ENCODE measurements around the gene SMTN.

SMTN gene

DNA sequence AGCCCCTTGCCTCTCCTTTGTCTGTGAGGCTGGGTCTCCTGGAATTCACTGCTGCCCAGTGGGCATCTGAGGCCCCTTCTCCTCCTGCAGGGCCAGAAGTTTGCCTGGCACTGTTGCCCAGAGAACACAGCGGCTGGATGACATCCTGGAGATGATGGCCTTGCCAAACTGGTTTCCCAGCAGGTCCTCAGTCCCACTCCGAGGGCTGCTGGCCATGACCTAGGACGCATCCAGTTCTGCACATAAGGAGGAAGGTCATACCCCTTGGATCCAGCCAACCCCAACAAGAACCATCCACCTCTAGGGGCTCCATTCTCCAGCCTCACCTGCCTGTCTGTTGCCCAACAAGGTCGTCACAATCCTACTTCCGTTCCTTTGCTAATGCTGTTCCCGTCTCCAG, 3.4 kb upstream of the SMTN start:
- TF ChIP-seq MAX (IDR thresholded peaks at IDR 0.05) (no peak), TCF12 (IDR thresholded peaks at IDR 0.05; ENCODE audit: low read depth) (no peak), YY1 (IDR thresholded peaks at IDR 0.05; ENCODE audit: low read depth) (no peak), CREB1 (IDR thresholded peaks at IDR 0.05; ENCODE audit: low read depth) (no peak), EGR1 (IDR thresholded peaks at IDR 0.05) (no peak), TAF1 (IDR thresholded peaks at IDR 0.05; ENCODE audit: low read depth) (no peak), CEBPB (IDR thresholded peaks at IDR 0.05) (no peak)
- TF ChIP-seq, protein P1, sequence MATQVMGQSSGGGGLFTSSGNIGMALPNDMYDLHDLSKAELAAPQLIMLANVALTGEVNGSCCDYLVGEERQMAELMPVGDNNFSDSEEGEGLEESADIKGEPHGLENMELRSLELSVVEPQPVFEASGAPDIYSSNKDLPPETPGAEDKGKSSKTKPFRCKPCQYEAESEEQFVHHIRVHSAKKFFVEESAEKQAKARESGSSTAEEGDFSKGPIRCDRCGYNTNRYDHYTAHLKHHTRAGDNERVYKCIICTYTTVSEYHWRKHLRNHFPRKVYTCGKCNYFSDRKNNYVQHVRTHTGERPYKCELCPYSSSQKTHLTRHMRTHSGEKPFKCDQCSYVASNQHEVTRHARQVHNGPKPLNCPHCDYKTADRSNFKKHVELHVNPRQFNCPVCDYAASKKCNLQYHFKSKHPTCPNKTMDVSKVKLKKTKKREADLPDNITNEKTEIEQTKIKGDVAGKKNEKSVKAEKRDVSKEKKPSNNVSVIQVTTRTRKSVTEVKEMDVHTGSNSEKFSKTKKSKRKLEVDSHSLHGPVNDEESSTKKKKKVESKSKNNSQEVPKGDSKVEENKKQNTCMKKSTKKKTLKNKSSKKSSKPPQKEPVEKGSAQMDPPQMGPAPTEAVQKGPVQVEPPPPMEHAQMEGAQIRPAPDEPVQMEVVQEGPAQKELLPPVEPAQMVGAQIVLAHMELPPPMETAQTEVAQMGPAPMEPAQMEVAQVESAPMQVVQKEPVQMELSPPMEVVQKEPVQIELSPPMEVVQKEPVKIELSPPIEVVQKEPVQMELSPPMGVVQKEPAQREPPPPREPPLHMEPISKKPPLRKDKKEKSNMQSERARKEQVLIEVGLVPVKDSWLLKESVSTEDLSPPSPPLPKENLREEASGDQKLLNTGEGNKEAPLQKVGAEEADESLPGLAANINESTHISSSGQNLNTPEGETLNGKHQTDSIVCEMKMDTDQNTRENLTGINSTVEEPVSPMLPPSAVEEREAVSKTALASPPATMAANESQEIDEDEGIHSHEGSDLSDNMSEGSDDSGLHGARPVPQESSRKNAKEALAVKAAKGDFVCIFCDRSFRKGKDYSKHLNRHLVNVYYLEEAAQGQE (IDR thresholded peaks at IDR 0.05; ENCODE audit: low read depth) = no peak

- no peak for TF ChIP-seq TCF12 (IDR thresholded peaks at IDR 0.05; ENCODE audit: low read depth)
- no peak for TF ChIP-seq YY1 (IDR thresholded peaks at IDR 0.05; ENCODE audit: low read depth)
- TF ChIP-seq NFIC (IDR thresholded peaks at IDR 0.05) = no peak
Observed at GRCh38 chr22:31079095-31079642, 1.9 kb upstream of the SMTN start.

GRCh38 chr22:31080164-31080847, 812 bp upstream of the SMTN start:
- TF ChIP-seq EP300 (IDR thresholded peaks at IDR 0.05; ENCODE audit: borderline replicate concordance) = no peak
- no peak for TF ChIP-seq TEAD4 (IDR thresholded peaks at IDR 0.05)
- no peak for TF ChIP-seq YY1 (IDR thresholded peaks at IDR 0.05; ENCODE audit: low read depth)
- no peak for TF ChIP-seq TAF1 (IDR thresholded peaks at IDR 0.05; ENCODE audit: low read depth)
- TF ChIP-seq MAX (IDR thresholded peaks at IDR 0.05) = no peak
- no peak for TF ChIP-seq ZBTB7A (IDR thresholded peaks at IDR 0.05; ENCODE audit: low read depth)
- no peak for TF ChIP-seq CREB1 (IDR thresholded peaks at IDR 0.05; ENCODE audit: low read depth)
- no peak for TF ChIP-seq TCF12 (IDR thresholded peaks at IDR 0.05; ENCODE audit: low read depth)
- no peak for TF ChIP-seq EGR1 (IDR thresholded peaks at IDR 0.05)

DNA sequence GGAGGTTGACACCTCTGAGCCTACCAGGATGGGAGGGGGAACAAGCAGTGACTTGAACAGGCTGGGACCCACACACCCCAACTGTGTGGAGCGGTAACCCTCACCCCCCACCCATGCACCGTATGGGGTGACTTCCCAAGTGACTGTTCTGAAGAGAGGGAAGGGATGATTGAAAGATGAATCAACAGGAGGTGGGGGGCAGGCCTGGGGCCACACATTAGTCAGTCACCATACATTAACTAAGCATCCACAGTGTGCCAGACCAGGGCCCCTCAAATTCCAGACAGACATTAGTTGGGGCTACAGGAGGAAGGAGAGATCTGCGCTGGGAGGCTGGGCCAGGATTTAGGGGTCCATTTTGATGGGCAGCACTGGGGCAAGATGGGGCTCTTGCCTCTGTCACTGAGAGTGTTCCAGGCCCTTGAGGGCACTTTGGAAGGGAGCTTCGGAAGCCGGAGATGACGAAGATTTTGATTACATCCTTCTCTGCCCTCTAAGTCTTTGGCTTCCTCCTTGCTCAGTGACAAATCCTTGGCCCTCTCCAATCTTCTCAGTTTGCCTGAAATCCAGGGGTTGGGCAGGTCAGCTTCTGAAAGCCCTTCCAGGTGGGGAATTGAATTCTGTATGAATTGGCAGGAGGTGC, 966 bp downstream of the SMTN start:
- TF ChIP-seq TEAD4 (IDR thresholded peaks at IDR 0.05) = no peak
- no peak for TF ChIP-seq CEBPB (IDR thresholded peaks at IDR 0.05)
- TF ChIP-seq USF1 (IDR thresholded peaks at IDR 0.05) = no peak

DNA sequence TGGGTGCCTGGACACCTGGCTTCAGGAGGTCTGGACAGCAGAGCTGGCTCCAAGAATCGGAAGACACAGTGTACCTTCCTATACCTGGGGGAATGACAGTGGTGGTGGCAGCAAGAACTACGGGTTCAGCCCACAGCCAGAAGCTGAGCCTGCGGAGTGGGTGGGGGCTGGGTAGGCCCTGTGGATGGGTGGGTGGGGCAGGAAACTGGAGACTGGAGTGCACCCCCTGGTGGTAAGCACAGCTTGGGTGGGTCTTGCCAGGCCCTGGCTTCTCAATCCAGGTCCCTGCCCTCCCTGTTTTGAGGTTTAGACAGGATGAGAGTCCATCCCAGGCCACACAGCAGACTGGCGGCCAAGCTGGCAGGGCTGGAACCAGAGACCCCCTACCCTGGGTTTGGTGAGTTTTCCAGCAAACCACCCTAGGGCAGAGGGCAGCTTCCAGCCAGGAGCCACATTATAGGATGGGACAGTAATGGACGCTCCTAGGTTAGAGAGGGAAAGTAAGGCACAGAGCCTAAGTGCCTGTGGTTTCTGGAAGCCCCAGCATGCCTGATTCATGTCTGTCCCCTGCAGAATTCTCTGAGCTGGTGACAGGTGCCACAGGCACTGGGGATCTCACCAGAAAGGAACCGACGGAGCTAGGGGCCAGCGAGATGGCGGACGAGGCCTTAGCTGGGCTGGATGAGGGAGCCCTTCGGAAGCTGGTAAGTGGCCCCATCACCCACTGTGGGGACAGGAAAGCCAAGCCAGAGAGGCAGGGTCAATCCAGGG, 1.7 kb downstream of the SMTN start:
- TF ChIP-seq NFIC (IDR thresholded peaks at IDR 0.05) = no peak
- TF ChIP-seq, protein P1 (IDR thresholded peaks at IDR 0.05; ENCODE audit: low read depth) = no peak
- peak; percentile 29; the same call in 1 of the 2 replicates for TF ChIP-seq RAD21 (IDR thresholded peaks at IDR 0.05; ENCODE audit: low read depth)

- TF ChIP-seq EGR1 (IDR thresholded peaks at IDR 0.05) = no peak
- TF ChIP-seq MAX (IDR thresholded peaks at IDR 0.05) = no peak
- TF ChIP-seq, protein P1 (IDR thresholded peaks at IDR 0.05; ENCODE audit: low read depth) = no peak
- TF ChIP-seq ZBTB7A (IDR thresholded peaks at IDR 0.05; ENCODE audit: low read depth) = no peak
- no peak for TF ChIP-seq EP300 (IDR thresholded peaks at IDR 0.05; ENCODE audit: borderline replicate concordance)
- no peak for TF ChIP-seq USF1 (IDR thresholded peaks at IDR 0.05)
- TF ChIP-seq TAF1 (IDR thresholded peaks at IDR 0.05; ENCODE audit: low read depth) = no peak
- TF ChIP-seq CREB1 (IDR thresholded peaks at IDR 0.05; ENCODE audit: low read depth) = no peak
- no peak for TF ChIP-seq TCF12 (IDR thresholded peaks at IDR 0.05; ENCODE audit: low read depth)
- TF ChIP-seq RAD21 (IDR thresholded peaks at IDR 0.05; ENCODE audit: low read depth) = no peak
- TF ChIP-seq TEAD4 (IDR thresholded peaks at IDR 0.05) = no peak
- TF ChIP-seq CEBPB (IDR thresholded peaks at IDR 0.05) = no peak
Observed at GRCh38 chr22:31083377-31083768, 2.3 kb downstream of the SMTN start.

Measured in Ishikawa (cell line).